SU-DHL-6 (cell line): ENCODE measurements around the gene TSPAN17.

ENCODE experiments used
- H2AFZ ChIP-seq: fragments of 200-600 bp; sonication (generic); 2 replicates; pipeline ENCODE4 v1.6.1; 2014; ENCODE audit warnings: low read depth, mild to moderate bottlenecking, moderate library complexity, mixed read lengths, antibody characterized with exemption, low read length; ENCODE audit not compliant: severe bottlenecking
- H3F3A ChIP-seq: fragments of 200-600 bp; shearing (Covaris generic); 2 replicates; pipeline ENCODE4 v1.6.0; 2016; ENCODE audit warnings: antibody characterized with exemption, mild to moderate bottlenecking; ENCODE audit not compliant: insufficient read depth
- H3K27ac ChIP-seq: fragments of 200-600 bp; sonication (generic); 2 replicates; pipeline ENCODE4 v1.5.1; 2016; ENCODE audit warnings: low read depth, mild to moderate bottlenecking, low read length, moderate library complexity, mixed read lengths
- H3K27me3 ChIP-seq: fragments of 200-600 bp; sonication (generic), shearing (Covaris generic); 2 replicates; pipeline ENCODE4 v1.6.0; 2014; ENCODE audit warnings: mild to moderate bottlenecking, low read length
- H3K36me3 ChIP-seq: fragments of 200-600 bp; sonication (generic); 2 replicates; pipeline ENCODE4 v1.6.1; 2014; ENCODE audit warnings: mild to moderate bottlenecking, low read length, mixed read lengths
- H3K4me2 ChIP-seq: fragments of 300-600, 200-600 bp; shearing (Covaris generic), sonication (generic); 2 replicates; pipeline ENCODE4 v1.6.0; 2014; ENCODE audit warnings: low read length, low read depth, mild to moderate bottlenecking; ENCODE audit not compliant: poor library complexity, severe bottlenecking
- H3K4me3 ChIP-seq: fragments of 200-600 bp; sonication (generic); 2 replicates; pipeline ENCODE4 v1.5.1; 2014; ENCODE audit warnings: antibody characterized with exemption, low read length, mild to moderate bottlenecking, mixed read lengths; ENCODE audit not compliant: insufficient read depth, poor library complexity, severe bottlenecking
- H3K79me2 ChIP-seq: fragments of 200-600 bp; sonication (generic); 2 replicates; pipeline ENCODE4 v1.6.1; 2014; ENCODE audit warnings: mild to moderate bottlenecking, low read length, moderate library complexity; ENCODE audit not compliant: insufficient read depth
- H3K9ac ChIP-seq: fragments of 200-600 bp; sonication (generic); 2 replicates; pipeline ENCODE4 v1.7.0; 2014; ENCODE audit warnings: mild to moderate bottlenecking, low read length
- H3K9me2 ChIP-seq: fragments of 200-600 bp; sonication (generic); replicated peaks from 2 replicates; pipeline ENCODE4 v1.6.1; 2014; ENCODE audit warnings: low read length; ENCODE audit not compliant: insufficient read depth
- H3K9me3 ChIP-seq: fragments of 200-600 bp; sonication (generic); 2 replicates; pipeline ENCODE4 v1.6.1; 2014; ENCODE audit warnings: low read length, mixed read lengths; ENCODE audit not compliant: insufficient read depth
- H4K20me1 ChIP-seq: fragments of 200-600 bp; sonication (generic); 2 replicates; pipeline ENCODE4 v1.6.1; 2014; ENCODE audit warnings: low read depth, mild to moderate bottlenecking, antibody characterized with exemption, low read length, moderate library complexity, mixed read lengths
- EZH2phosphoT487 ChIP-seq: fragments of 200-600 bp; sonication (generic), shearing (Covaris generic); conservative IDR thresholded peaks from 2 replicates; pipeline ENCODE4 v1.6.1; 2018; ENCODE audit warnings: mild to moderate bottlenecking, antibody characterized with exemption, low read length, moderate library complexity, mixed read lengths
- TF ChIP-seq, protein P1 (sequence below): fragments of 200-600 bp; sonication (generic); IDR thresholded peaks from one replicate; pipeline ENCODE4 v1.5.1; 2017; ENCODE audit warnings: antibody characterized with exemption, mild to moderate bottlenecking, low read length, moderate library complexity; ENCODE audit not compliant: insufficient read depth, poor library complexity, severe bottlenecking

TSPAN17 gene

DNA sequence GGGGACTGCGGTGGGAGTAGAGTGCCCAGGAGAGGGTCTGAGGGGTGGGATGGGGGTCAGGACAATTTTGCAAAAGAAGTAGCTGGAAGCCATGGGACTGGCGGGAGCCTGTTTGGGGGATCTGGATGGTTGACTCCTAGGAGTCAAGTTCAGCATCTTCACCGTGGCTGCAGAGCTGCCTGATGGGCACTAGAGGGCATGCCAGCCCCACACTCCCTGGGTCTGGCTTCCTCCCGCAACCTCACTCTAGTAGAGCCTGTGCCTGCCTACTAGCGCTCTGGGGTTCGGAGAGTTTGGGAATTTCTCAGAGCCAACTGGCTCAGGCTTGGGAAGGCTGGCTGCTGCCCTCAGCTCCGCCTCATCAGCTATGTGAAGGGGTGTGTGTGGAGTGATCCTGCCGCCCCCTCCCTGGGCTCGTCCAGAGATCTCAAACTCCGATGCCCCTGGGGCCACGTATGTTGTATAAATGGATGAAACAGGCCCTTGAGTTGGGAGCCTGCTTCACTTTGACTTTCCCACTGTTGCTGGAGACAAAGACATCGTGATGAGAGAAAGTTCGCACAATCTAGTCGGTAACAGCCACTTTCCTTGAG, 10.8 kb downstream of the TSPAN17 start:
- Histone ChIP-seq H3K36me3 (no peaks in the 10 kb centered on the region), H3K79me2 (no peaks in the 10 kb centered on the region), H3K4me2 (no peak overlapping the region), H3K9ac (no peak overlapping the region), H4K20me1 (no peaks in the 10 kb centered on the region), H3K9me2 (no peaks in the 10 kb centered on the region), H3K27me3 (no peaks in the 10 kb centered on the region), H3F3A (no peaks in the 10 kb centered on the region), H3K9me3 (no peaks in the 10 kb centered on the region), H2AFZ (no peak overlapping the region), H3K27ac (no peak overlapping the region), H3K4me3 (no peak overlapping the region)
- TF ChIP-seq, protein P1, sequence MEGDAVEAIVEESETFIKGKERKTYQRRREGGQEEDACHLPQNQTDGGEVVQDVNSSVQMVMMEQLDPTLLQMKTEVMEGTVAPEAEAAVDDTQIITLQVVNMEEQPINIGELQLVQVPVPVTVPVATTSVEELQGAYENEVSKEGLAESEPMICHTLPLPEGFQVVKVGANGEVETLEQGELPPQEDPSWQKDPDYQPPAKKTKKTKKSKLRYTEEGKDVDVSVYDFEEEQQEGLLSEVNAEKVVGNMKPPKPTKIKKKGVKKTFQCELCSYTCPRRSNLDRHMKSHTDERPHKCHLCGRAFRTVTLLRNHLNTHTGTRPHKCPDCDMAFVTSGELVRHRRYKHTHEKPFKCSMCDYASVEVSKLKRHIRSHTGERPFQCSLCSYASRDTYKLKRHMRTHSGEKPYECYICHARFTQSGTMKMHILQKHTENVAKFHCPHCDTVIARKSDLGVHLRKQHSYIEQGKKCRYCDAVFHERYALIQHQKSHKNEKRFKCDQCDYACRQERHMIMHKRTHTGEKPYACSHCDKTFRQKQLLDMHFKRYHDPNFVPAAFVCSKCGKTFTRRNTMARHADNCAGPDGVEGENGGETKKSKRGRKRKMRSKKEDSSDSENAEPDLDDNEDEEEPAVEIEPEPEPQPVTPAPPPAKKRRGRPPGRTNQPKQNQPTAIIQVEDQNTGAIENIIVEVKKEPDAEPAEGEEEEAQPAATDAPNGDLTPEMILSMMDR = peak; percentile 80
- TF ChIP-seq EZH2phosphoT487 = no peak

- H3K36me3 ChIP-seq = no peaks in the 10 kb centered on the region
- no peaks in the 10 kb centered on the region for H3K27me3 ChIP-seq
- no peaks in the 10 kb centered on the region for H3K9me3 ChIP-seq
- no peak overlapping the region for H3K4me3 ChIP-seq
- H3K79me2 ChIP-seq = no peaks in the 10 kb centered on the region
- H3K9me2 ChIP-seq = no peaks in the 10 kb centered on the region
- H3K9ac ChIP-seq = no peak overlapping the region
- TF ChIP-seq, protein P1 = no peak
- no peak for TF ChIP-seq EZH2phosphoT487
- H3K27ac ChIP-seq = no peak overlapping the region
- no peak overlapping the region for H2AFZ ChIP-seq
- no peak overlapping the region for H3K4me2 ChIP-seq
- H3F3A ChIP-seq = no peaks in the 10 kb centered on the region
- no peaks in the 10 kb centered on the region for H4K20me1 ChIP-seq
Observed at GRCh38 chr5:176658817-176659511, 11.7 kb downstream of the TSPAN17 start.

- Histone ChIP-seq H3K4me3 (no peak overlapping the region), H2AFZ (no peak overlapping the region), H3K79me2 (no peaks in the 10 kb centered on the region), H4K20me1 (no peaks in the 10 kb centered on the region), H3K36me3 (no peaks in the 10 kb centered on the region), H3K9me2 (no peaks in the 10 kb centered on the region), H3K9me3 (no peaks in the 10 kb centered on the region), H3K27me3 (no peaks in the 10 kb centered on the region), H3F3A (no peaks in the 10 kb centered on the region), H3K27ac (no peak overlapping the region), H3K9ac (no peak overlapping the region), H3K4me2 (no peak overlapping the region)
- TF ChIP-seq, protein P1 = no peak
- TF ChIP-seq EZH2phosphoT487 = no peak
Observed at GRCh38 chr5:176659512-176659839, 12.2 kb downstream of the TSPAN17 start.
